Measurements from ENCODE around the gene SLC20A1. TPM values are rescaled to one million over a fixed set of nuclear protein-coding genes. Genes with fewer than 3 reads are reported as not detected.

SLC20A1 gene
- total RNA-seq, 1 donor from 2014 or later, result 96.7 TPM

GRCh38 chr2:112669667-112670066, 23.9 kb downstream of the SLC20A1 start:
- Histone ChIP-seq H3K27me3 (ENCODE audit: insufficient read depth, low read length) (no peaks in the 10 kb centered on the region), H3K27ac (ENCODE audit: low read depth, low read length) (no peak overlapping the region), H3K79me2 (ENCODE audit: insufficient read depth, low read length) (no peaks in the 10 kb centered on the region), H3K9me3 (ENCODE audit: insufficient read depth, low read depth, low read length) (no peaks in the 10 kb centered on the region), H4K20me1 (ENCODE audit: insufficient read depth, low read length) (peaks cover 17% of the 10 kb centered on the region), H2AFZ (ENCODE audit: low read depth, low read length) (no peak overlapping the region), H3K4me2 (ENCODE audit: low read length) (no peak overlapping the region), H3K4me1 (ENCODE audit: insufficient read depth, low read length) (no peaks in the 10 kb centered on the region), H3K4me3 (ENCODE audit: insufficient read depth, low read depth, low read length) (no peak overlapping the region), H3K9ac (ENCODE audit: low read length) (no peak overlapping the region), H3K36me3 (ENCODE audit: insufficient read depth, low read length) (peaks cover 4% of the 10 kb centered on the region)
- Mint-ChIP-seq H3K4me3 (ENCODE audit: unreplicated experiment) (no peak overlapping the region), H3K27ac (ENCODE audit: unreplicated experiment) (no peak overlapping the region), H3K36me3 (ENCODE audit: low read depth, unreplicated experiment) (no peaks in the 10 kb centered on the region), H3K4me1 (ENCODE audit: low read depth, unreplicated experiment) (no peaks in the 10 kb centered on the region), H3K9me3 (ENCODE audit: unreplicated experiment) (no peaks in the 10 kb centered on the region), H3K27me3 (ENCODE audit: low read depth, unreplicated experiment) (no peaks in the 10 kb centered on the region)
- TF ChIP-seq EZH2 (IDR thresholded peaks at IDR 0.05; ENCODE audit: insufficient read depth, low read length) (no peak), CTCF (IDR thresholded peaks at IDR 0.05; ENCODE audit: insufficient read depth, low read depth, low read length) (no peak)
- no peak for FAIRE-seq
- DNase-seq (ENCODE audit: low read depth), result no peak

GRCh38 chr2:112670252-112671022, 24.7 kb downstream of the SLC20A1 start:
- Histone ChIP-seq H2AFZ (ENCODE audit: low read depth, low read length) (no peak overlapping the region), H3K4me1 (ENCODE audit: insufficient read depth, low read length) (no peaks in the 10 kb centered on the region), H3K27ac (ENCODE audit: low read depth, low read length) (no peak overlapping the region), H3K4me3 (ENCODE audit: insufficient read depth, low read depth, low read length) (no peak overlapping the region), H4K20me1 (ENCODE audit: insufficient read depth, low read length) (peaks cover 10% of the 10 kb centered on the region), H3K9ac (ENCODE audit: low read length) (no peak overlapping the region), H3K4me2 (ENCODE audit: low read length) (no peak overlapping the region), H3K27me3 (ENCODE audit: insufficient read depth, low read length) (no peaks in the 10 kb centered on the region), H3K9me3 (ENCODE audit: insufficient read depth, low read depth, low read length) (no peaks in the 10 kb centered on the region), H3K79me2 (ENCODE audit: insufficient read depth, low read length) (no peaks in the 10 kb centered on the region), H3K36me3 (ENCODE audit: insufficient read depth, low read length) (no peaks in the 10 kb centered on the region)
- Mint-ChIP-seq H3K27me3 (ENCODE audit: low read depth, unreplicated experiment) (peaks cover 3% of the 10 kb centered on the region), H3K27ac (ENCODE audit: unreplicated experiment) (no peak overlapping the region), H3K9me3 (ENCODE audit: unreplicated experiment) (no peaks in the 10 kb centered on the region), H3K4me1 (ENCODE audit: low read depth, unreplicated experiment) (no peaks in the 10 kb centered on the region), H3K4me3 (ENCODE audit: unreplicated experiment) (no peak overlapping the region), H3K36me3 (ENCODE audit: low read depth, unreplicated experiment) (no peaks in the 10 kb centered on the region)
- no peak for FAIRE-seq
- DNase-seq (ENCODE audit: low read depth), result no peak
- TF ChIP-seq EZH2 (IDR thresholded peaks at IDR 0.05; ENCODE audit: insufficient read depth, low read length), result no peak
- TF ChIP-seq CTCF (IDR thresholded peaks at IDR 0.05; ENCODE audit: insufficient read depth, low read depth, low read length), result no peak

DNA sequence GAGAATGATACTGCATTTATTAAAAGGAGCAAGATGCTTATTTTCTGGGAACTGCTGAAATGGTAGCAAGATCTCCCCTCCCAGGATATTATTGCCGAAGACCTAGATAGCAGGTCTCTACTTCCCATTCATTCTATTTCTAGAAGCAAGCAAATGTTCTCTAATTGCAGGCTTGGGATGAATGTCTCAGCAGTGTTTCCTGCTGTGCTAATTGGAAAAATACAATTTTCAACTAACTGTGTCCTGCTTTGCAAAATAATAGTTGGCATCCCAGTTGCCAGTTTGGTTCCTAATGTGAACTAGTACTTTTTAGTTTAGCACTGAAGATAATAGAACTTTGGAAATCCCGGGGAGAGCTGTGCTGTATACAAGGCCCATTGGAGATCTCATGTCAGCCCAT, 26.1 kb downstream of the SLC20A1 start:
- Histone ChIP-seq H3K4me2 (ENCODE audit: low read length) (no peak overlapping the region), H2AFZ (ENCODE audit: low read depth, low read length) (no peak overlapping the region), H3K4me1 (ENCODE audit: insufficient read depth, low read length) (no peaks in the 10 kb centered on the region), H3K4me3 (ENCODE audit: insufficient read depth, low read depth, low read length) (no peak overlapping the region), H4K20me1 (ENCODE audit: insufficient read depth, low read length) (peaks cover under 1% of the 10 kb centered on the region), H3K27me3 (ENCODE audit: insufficient read depth, low read length) (no peaks in the 10 kb centered on the region), H3K27ac (ENCODE audit: low read depth, low read length) (no peak overlapping the region), H3K9ac (ENCODE audit: low read length) (no peak overlapping the region), H3K36me3 (ENCODE audit: insufficient read depth, low read length) (no peaks in the 10 kb centered on the region), H3K9me3 (ENCODE audit: insufficient read depth, low read depth, low read length) (no peaks in the 10 kb centered on the region), H3K79me2 (ENCODE audit: insufficient read depth, low read length) (no peaks in the 10 kb centered on the region)
- Mint-ChIP-seq H3K27me3 (ENCODE audit: low read depth, unreplicated experiment) (peaks cover 3% of the 10 kb centered on the region), H3K4me1 (ENCODE audit: low read depth, unreplicated experiment) (no peaks in the 10 kb centered on the region), H3K27ac (ENCODE audit: unreplicated experiment) (no peak overlapping the region), H3K9me3 (ENCODE audit: unreplicated experiment) (no peaks in the 10 kb centered on the region), H3K36me3 (ENCODE audit: low read depth, unreplicated experiment) (no peaks in the 10 kb centered on the region), H3K4me3 (ENCODE audit: unreplicated experiment) (no peak overlapping the region)
- TF ChIP-seq CTCF (IDR thresholded peaks at IDR 0.05; ENCODE audit: insufficient read depth, low read depth, low read length) (no peak), EZH2 (IDR thresholded peaks at IDR 0.05; ENCODE audit: insufficient read depth, low read length) (no peak)
- FAIRE-seq (no peak), DNase-seq (ENCODE audit: low read depth) (no peak)

All from astrocyte (in vitro differentiated cells and primary cell).